Lung (tissue), 12 donors: ENCODE data around the gene PPP1R1C. TPM values are rescaled to one million over a fixed set of nuclear protein-coding genes. Genes with fewer than 3 reads are reported as not detected.
A peak's percentile ranks its signal among the peaks of the same experiment; 100 is the strongest.

Experiments used
- ATAC-seq: fragments of 200-7000 bp; cut with Tn5 transposase; one replicate; pipeline ENCODE4 v1.9.1; 2020; ENCODE audit warnings: moderate number of reproducible peaks; ENCODE audit not compliant: insufficient read depth, low FRiP score
- DNase-seq, 3 donors: peaks; one replicate each; pipeline ENCODE4 v3.0.0-alpha.2; 2013 to 2017
- H3K27ac ChIP-seq, 2 donors: one replicate each; pipeline ENCODE4 v1.5.1; 2013; ENCODE audit warnings: mild to moderate bottlenecking in 2 of 2, moderate library complexity in 2 of 2, control low read depth in 1 of 2, inconsistent platforms in 1 of 2, low read depth in 1 of 2, low read length in 1 of 2
- H3K27me3 ChIP-seq, 3 donors: one replicate each; pipeline ENCODE4 v1.5.1; 2013; ENCODE audit warnings: low read length in 2 of 3; ENCODE audit not compliant: control insufficient read depth in 3 of 3, insufficient read depth in 3 of 3
- H3K36me3 ChIP-seq, 4 donors: one replicate each; pipeline ENCODE4 v1.5.1; 2013; ENCODE audit warnings: low read length in 4 of 4, mild to moderate bottlenecking in 1 of 4, moderate library complexity in 1 of 4; ENCODE audit not compliant: control insufficient read depth in 4 of 4, insufficient read depth in 4 of 4
- H3K4me1 ChIP-seq, 5 donors: one replicate each; pipeline ENCODE4 v1.5.1; 2013; ENCODE audit warnings: low read length in 5 of 5, mild to moderate bottlenecking in 2 of 5, moderate library complexity in 1 of 5; ENCODE audit not compliant: control insufficient read depth in 5 of 5, insufficient read depth in 5 of 5
- H3K4me3 ChIP-seq: one replicate; pipeline ENCODE4 v1.5.1; 2013; ENCODE audit warnings: mild to moderate bottlenecking, control low read depth, moderate library complexity
- H3K9ac ChIP-seq, 2 donors: one replicate each; pipeline ENCODE4 v1.5.1; 2013; ENCODE audit warnings: low read length in 2 of 2, control low read depth in 1 of 2; ENCODE audit not compliant: insufficient read depth in 1 of 2
- H3K9me3 ChIP-seq, 4 donors: one replicate each; pipeline ENCODE4 v1.5.1; 2013; ENCODE audit warnings: low read length in 3 of 4, mild to moderate bottlenecking in 1 of 4, moderate library complexity in 1 of 4; ENCODE audit not compliant: control insufficient read depth in 4 of 4, insufficient read depth in 3 of 4
- CTCF ChIP-seq: IDR thresholded peaks from 2 replicates; pipeline ENCODE4 v1.5.1; 2012; ENCODE audit warnings: mild to moderate bottlenecking; ENCODE audit errors: control extremely low read depth, extremely low read depth
- WGBS, 2 donors: extraction: QIAGEN DNeasy Blood & Tissue Kit; methylation state at CpG; one replicate each; pipeline ENCODE4 v1.1.7; 2013; 5-methylcytosine and 5-hydroxymethylcytosine counted together
- polyA plus RNA-seq, 2 donors: library from polyadenylated mRNA; stranded (reverse); fragments of 200-250 nt; gene quantifications; one replicate each; pipeline ENCODE4 v1.2.1, GENCODE V29; 2013
- total RNA-seq, 2 donors: library from RNA; depleted of rRNA in 1 of 2; stranded (reverse); fragments of >200 nt in 1 of 2; gene quantifications; one replicate each; pipeline ENCODE4 v1.2.1, GENCODE V29; 2014 to 2021
- donor health status: control.
- donor health status: control.
- donor health status: Bipolar disorder and iron deficiency.
- donor health status: healthy.
- donor health status: DM: yes; HTN: yes; CAD: no.

PPP1R1C gene
- total and polyA plus RNA-seq, 4 donors = 1.2 to 6.3 (median 4.5) TPM

GRCh38 chr2:182068811-182069210 lies 83.2 kb downstream of the PPP1R1C start:
- Histone ChIP-seq H3K4me3 (no peak overlapping the region), H3K27ac (peak overlapping the region in 1 of 2 donors; percentile 53), H3K27me3 (no peaks in the 10 kb centered on the region), H3K4me1 (peaks cover 0 to 42% (median 12%) of the 10 kb centered on the region in 5 donors), H3K36me3 (no peaks in the 10 kb centered on the region), H3K9ac (no peak overlapping the region), H3K9me3 (no peaks in the 10 kb centered on the region)
- 56 to 57% methylated on average over 3 of the region's 3 CpGs for WGBS, 2 donors
- ATAC-seq (no peak), DNase-seq (peak in 1 of 3 donors; percentile 44)
- no peak for TF ChIP-seq CTCF

DNA sequence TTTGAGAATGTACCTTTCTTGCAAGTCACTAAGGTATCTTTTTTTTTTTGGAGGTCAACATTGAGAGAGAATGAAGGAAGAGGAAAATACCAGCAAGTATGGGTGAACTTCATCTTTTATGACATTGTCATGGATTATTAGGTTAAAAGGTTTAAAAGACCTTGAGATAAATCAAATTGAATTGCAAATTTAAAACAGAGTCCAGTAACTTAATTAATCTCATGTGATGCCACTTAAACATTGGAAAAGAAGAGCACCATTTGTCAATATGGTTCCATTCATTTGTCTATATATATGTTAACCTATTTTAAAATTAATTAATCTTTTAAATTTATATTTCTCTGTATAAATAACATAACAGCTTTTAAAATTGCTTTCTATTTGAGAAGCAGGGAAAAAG lies 83.8 kb downstream of the PPP1R1C start:
- Histone ChIP-seq H3K36me3 (no peaks in the 10 kb centered on the region), H3K9me3 (no peaks in the 10 kb centered on the region), H3K4me3 (no peak overlapping the region), H3K27me3 (no peaks in the 10 kb centered on the region), H3K27ac (no peak overlapping the region), H3K9ac (no peak overlapping the region), H3K4me1 (peaks cover 0 to 36% (median 12%) of the 10 kb centered on the region in 5 donors)
- DNase-seq (no peak), ATAC-seq (no peak)
- no peak for TF ChIP-seq CTCF

DNA sequence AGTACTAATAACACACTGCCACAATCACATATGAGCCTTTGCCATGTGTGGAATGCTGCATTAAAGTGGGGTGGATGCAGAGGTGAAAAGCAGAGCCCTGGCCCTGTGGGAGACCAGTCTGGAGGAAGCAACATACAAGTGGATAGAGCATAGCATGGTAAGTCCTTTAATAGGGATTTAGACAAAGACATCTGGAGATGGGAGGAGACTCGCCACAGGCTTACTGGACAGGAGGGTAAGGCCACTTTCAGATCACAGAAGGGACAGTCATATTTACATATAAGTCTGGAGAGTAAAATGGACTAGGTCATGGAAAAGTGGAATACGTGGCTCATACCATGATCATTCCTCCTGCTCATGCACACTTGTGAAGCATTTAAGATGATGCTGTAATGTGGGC lies 84.3 kb downstream of the PPP1R1C start:
- no peak for TF ChIP-seq CTCF
- H3K27ac ChIP-seq = no peak overlapping the region
- H3K4me1 ChIP-seq = peaks cover 0 to 32% (median 12%) of the 10 kb centered on the region in 5 donors
- WGBS, 2 donors = 94% methylated on average over 2 of the region's 2 CpGs
- no peak overlapping the region for H3K4me3 ChIP-seq
- H3K9me3 ChIP-seq = no peaks in the 10 kb centered on the region
- ATAC-seq = no peak
- DNase-seq = no peak
- H3K27me3 ChIP-seq = no peaks in the 10 kb centered on the region
- no peaks in the 10 kb centered on the region for H3K36me3 ChIP-seq
- no peak overlapping the region for H3K9ac ChIP-seq

DNA sequence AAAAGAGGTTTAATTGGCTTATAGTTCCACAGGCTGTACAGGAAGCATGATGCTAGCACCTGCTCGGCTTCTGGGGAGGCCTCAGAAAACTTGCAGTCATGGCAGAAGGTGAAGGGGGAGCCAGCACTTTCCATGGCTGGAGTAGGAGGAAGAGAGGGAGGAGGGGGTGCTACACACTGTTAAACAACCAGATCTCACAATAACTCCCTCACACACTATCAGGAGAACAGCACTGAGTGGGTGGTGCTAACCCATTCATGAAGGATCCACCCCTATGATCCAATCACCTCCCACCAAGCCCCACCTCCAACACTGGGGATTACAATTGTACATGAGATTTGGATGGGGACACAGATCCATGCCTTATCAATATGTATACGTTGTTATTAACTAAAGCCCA lies 85.1 kb downstream of the PPP1R1C start:
- Histone ChIP-seq H3K4me3 (no peak overlapping the region), H3K27me3 (no peaks in the 10 kb centered on the region), H3K9ac (no peak overlapping the region), H3K36me3 (no peaks in the 10 kb centered on the region), H3K9me3 (no peaks in the 10 kb centered on the region), H3K27ac (no peak overlapping the region), H3K4me1 (peaks cover 0 to 27% (median 12%) of the 10 kb centered on the region in 5 donors)
- ATAC-seq (no peak), DNase-seq (no peak)
- 96 to 98% methylated on average over 2 of the region's 2 CpGs for WGBS, 2 donors
- TF ChIP-seq CTCF = no peak
